NCI-H526 treated with DMSO at 0.1 percent for 48 hours (cell line): Measurements from ENCODE around the gene ALDH18A1.
"Not testable (repeated sequence)": the region's sequence is repeated elsewhere in the genome, so short reads cannot be mapped to it uniquely, and the experiment has no call there.

Experiments used
- DNase-seq: peaks from one replicate; lab custom pipeline; 2025; lab: John Stamatoyannopoulos, UW

Gene ALDH18A1

DNA sequence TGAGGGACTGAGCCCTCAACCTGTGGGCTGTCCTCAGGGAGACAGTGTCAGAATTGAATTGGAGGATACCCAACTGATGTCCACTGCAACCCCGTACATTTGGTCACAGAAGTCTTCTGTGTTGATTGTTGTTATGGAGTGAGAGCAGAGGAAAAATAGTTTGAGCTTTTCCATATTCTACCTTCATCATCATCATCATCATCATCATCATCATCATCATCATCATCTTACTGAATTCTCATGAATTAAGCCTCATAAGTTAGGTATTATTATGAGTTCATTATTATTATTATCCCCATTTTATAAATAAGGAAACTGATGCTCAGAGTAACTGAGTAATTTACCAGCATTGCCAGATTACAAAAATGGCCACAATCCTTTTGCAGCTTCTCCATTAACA is 8.4 kb downstream of the ALDH18A1 start:
- no peak for DNase-seq

DNA sequence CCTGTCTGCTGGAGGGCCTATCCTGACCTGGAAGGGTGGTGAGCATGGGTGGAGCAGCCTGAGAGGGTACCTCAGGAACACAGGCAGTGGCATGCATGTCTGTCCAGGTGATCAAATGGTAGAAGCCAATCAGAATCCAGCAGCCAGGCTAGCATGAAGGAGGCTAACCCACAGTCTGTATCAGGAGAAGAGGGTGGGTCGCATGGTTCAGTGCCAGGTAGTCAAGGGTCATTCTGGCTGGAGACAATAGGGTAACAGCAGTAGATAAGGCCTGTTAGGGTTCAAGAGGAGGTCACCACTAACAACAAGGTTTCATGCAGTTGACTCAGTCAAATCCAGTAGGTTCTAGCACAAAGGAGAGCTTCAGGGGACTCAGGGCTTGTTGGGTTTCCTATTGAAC is 10.4 kb downstream of the ALDH18A1 start:
- DNase-seq = no peak

DNA sequence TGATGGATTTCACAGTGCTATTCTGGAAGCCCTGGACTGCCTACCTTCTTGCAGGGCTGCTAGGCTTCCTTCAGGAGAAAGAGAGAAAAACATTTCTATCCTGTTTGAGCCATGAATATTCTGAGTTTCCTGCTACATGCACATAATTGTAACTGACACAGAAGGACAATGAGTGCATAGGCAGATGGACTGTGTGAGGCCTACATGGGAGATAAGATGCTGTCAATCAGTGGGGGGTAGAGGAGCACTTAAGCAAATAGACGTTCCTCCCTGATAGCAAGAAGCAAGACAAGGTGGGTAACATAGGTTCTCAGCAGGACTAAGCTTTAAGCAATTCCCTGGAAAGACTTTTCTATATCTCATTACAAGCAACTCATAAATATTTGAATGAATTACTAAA is 11.6 kb downstream of the ALDH18A1 start:
- no peak for DNase-seq

GRCh38 chr10:95640891-95641315 is 15.6 kb downstream of the ALDH18A1 start:
- DNase-seq = no peak

DNA sequence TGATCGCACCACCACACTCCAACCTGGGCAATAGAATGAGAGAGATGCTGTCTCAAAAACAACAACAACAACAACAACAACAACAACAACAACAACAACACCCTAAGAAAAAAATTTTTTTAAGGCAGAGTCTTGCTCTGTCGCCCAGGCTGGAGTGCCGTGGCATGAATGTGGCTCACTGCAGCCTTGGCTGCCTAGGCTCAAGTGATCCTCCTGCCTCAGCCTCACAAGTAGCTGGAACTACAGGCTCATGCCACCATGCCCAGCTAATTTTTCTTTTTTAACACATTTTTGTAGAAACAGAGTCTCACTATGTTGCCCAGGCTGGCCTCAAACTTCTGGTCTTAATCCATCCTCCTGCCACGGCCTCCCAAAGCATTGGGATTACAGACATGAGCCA is 18.6 kb downstream of the ALDH18A1 start:
- DNase-seq = no peak

DNA sequence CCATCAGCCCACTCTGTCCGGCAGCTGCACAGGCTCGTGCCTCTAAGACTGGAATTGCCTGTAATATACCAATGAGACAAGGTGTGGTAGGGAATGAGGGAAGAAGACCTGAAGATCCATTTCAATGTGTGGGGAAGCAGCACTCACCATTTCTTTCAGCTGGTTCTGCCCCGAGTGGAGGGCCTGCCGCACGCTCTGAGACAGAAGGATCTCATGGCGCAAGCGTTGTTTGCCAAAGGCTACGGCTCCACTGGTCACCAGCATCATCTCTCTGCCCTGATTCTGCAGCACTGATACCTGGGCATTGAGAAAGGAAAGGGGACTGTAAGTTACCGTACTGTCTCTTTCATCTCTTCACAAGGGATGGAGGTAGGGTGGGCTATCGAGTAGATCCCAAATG is 19.4 kb downstream of the ALDH18A1 start:
- no peak for DNase-seq

DNA sequence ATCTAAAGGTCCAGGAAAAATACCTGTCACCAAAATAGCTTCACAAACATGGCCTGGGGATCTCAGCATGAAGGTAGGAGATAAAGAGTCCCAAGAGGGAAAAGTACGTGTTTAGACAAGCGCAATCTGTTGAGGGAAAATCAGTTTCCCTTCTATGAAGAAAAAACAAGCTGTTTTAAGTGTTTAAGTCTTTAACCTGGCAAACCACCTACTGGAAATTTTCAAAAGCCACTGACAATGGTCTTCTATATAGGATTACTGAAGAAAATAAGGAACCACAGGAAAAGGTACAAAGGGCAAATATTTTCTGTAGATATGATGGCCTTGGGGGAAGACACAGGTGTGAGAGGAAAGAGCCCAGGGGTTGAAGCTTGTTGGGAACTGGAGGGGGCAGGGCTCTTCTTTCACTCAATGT is 21.2 kb downstream of the ALDH18A1 start:
- no peak for DNase-seq

GRCh38 chr10:95628786-95629185 is 27.7 kb downstream of the ALDH18A1 start:
- no peak for DNase-seq

GRCh38 chr10:95626500-95626899 is 30.0 kb downstream of the ALDH18A1 start:
- DNase-seq = no peak

DNA sequence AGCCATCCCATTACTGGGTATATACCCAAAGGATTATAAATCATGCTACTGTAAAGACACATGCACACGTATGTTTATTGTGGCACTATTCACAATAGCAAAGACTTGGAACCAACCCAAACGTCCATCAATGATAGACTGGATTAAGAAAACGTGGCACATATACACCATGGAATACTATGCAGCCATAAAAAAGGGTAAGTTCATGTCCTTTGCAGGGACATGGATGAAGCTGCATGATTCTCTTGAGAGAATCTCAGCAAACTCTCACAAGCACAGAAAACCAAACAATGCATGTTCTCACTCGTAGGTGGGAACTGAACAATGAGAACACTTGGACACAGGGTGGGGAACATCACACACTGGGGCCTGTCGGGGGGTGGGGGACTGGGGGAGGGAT is 36.1 kb downstream of the ALDH18A1 start:
- DNase-seq = not testable (repeated sequence)

DNA sequence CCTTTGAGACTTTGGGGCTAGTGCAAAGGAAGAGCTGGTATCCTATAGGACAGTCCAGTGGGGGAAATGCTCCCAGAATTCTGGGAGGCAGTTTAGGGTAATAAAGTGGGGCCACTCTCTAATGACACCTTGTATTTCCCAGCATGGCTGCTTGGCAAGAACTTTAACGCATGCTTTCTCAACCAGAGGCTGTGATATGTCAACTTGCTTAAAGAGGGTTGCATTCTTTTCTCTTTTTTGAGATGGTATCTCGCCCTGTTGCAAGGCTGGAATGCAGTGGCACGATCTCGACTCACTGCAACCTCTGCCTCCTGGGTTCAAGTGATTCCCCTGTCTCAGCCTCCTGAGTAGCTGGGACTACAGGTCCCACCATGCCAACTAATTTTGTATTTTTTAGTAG is 38.4 kb downstream of the ALDH18A1 start:
- no peak for DNase-seq

DNA sequence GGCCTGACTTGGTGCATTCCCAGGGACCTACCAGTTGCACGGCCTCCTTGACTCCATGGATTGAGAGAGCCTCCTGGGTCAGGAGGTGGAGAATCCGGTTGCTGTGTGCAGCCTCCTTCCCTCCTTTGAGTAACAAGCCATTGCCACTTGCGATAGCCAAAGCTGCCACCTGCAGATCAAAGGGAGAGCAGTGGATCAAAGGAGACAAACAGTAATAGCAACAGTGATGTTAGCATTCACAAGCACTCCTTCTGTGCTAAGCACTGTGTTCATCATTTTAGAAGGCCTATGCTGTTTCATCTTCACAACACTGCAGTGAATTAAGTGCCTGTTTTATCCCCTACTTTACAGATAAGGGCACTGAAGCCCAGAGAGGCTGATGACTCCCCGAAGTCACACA is 40.1 kb downstream of the ALDH18A1 start:
- DNase-seq = no peak

GRCh38 chr10:95613330-95613729 is 43.2 kb downstream of the ALDH18A1 start:
- DNase-seq = no peak

DNA sequence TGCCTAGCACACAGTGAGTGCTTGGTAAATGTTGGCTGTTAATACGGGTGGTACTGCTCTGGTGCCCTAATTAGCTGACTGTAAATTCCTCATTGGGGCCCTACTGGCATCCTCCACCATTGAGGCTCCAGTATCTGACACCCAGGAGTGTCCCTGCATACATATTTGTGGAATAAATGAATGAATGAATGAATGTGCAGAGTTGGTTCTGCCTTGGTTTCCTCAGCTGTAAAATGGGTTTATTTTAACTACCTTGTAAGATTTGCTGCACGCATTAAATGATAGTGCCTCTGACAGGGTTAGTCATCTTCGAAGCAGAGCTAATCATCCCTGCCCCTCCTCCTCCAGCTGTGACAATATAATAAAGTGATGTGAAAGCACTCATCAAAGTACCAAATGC is 45.8 kb downstream of the ALDH18A1 start:
- no peak for DNase-seq

- DNase-seq = no peak
These were observed 49.6 kb downstream of the ALDH18A1 start for GRCh38 chr10:95606922-95607321.

DNA sequence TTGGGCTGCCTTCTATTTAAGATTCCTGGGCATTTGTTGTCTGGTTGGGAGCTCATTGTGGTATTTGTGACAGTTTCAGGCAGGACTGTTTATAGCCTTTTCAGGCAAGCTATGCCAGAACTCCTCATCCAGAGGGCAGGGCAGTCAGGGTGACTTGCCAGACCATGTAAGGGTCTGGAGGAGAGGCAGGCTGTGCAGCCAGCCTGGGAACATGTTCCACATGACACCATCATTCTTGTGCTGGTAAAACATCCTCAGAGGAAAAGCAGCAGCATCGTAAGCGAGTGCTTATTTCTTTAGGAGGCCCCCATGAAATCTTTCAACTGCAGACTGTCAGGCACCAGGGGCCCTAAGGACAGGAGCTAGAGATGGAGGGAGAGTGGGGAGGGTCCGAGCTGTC is 51.3 kb downstream of the ALDH18A1 start:
- no peak for DNase-seq

- no peak for DNase-seq
These were observed 51.9 kb downstream of the ALDH18A1 start for GRCh38 chr10:95604630-95605029.

GRCh38 chr10:95602382-95602781 is 54.1 kb downstream of the ALDH18A1 start:
- DNase-seq = no peak

- peak; percentile 32 for DNase-seq
These were observed 55.3 kb downstream of the ALDH18A1 start for GRCh38 chr10:95601116-95601719.

GRCh38 chr10:95600158-95600557 is 56.4 kb downstream of the ALDH18A1 start:
- DNase-seq = no peak

DNA sequence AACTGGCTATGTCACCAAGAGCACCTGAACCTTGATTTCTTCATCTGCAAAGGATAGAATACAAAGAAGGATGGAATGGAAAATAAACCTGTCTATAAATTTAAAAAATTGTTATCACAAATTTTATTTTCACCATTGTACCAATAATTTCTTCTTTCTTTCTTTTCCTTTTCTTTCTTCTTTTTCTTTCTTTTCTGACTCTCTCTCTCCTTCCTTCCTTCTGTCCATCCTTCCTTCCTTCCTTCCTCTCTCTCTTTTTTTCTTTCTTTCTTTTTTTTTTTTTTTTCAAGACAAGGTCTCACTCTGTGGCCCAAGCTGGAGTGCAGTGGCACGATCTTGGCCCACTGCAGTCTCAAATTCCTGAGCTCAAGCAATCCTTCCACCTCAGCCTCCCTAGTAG is 58.7 kb downstream of the ALDH18A1 start:
- DNase-seq = no peak

- DNase-seq = no peak
These were observed 68.5 kb downstream of the ALDH18A1 start for GRCh38 chr10:95588025-95588424.

DNA sequence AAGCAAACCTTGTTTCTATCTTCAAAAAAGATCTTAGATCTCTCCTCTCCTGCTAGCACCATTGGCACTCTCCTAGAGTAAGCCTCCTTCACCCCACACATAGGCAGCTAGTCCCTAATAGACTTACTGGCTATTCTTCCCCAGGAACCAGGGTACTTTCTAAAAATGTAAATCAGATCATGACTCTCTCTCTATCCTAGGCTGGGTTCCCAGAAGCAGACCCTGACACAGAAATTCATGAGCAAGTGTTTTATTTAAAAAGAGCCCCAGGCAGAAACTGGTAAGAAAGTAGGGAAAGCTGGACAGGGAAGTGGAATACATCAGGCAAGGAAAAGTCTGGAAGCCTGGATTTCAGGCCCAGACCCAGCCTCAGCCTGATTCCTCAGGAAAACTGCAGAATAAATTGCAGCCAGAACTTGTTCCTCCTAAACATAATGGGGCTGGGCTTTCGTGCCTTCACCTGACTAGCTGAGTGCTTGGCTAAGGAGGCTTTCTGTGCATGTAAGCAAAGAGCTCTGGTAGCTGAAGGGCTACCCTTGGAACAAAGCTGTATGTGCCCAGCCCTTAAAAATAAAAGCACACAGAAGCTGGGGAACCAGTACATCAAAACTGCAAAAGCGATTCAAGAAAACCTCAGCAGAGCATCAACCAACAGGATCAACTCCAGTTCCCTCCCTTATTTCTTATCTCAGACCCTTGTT is 76.5 kb downstream of the ALDH18A1 start:
- DNase-seq = no peak

GRCh38 chr10:95579292-95579691 is 77.2 kb downstream of the ALDH18A1 start:
- no peak for DNase-seq
